Measurements from ENCODE around the gene NAPA. TPM values are rescaled to one million over a fixed set of nuclear protein-coding genes. Genes with fewer than 3 reads are reported as not detected.

NAPA gene
- total RNA-seq, 4 donors from 2014 or later, result 127 to 272 (median 212) TPM

DNA sequence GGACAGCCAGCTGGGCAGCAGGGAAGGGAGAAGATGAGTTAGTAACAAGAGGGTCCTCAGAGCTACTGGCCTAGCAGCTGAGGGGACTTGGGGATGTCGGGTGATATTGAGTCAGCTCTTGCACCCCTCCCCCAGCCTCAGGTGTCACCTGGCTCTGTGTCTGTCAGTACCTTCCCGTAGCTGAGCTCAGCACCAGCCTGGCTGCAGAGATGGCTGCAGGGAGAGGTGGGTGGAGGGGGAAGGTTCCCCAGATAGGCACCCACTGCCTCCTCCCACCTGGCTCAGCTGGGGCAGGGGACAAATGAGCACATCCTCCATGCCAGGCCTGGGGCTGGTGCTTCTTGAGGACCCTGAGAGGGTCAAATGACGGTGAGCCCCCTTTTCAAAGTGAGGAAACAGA lies 24.0 kb downstream of the NAPA start:
- no peak for ATAC-seq
- in situ Hi-C loops (cut with MboI; ENCODE audit: low sequenced_read_pairs in 4 of 4), result no loop called here
- DNase-seq, result no peak
- TF ChIP-seq, protein P1, sequence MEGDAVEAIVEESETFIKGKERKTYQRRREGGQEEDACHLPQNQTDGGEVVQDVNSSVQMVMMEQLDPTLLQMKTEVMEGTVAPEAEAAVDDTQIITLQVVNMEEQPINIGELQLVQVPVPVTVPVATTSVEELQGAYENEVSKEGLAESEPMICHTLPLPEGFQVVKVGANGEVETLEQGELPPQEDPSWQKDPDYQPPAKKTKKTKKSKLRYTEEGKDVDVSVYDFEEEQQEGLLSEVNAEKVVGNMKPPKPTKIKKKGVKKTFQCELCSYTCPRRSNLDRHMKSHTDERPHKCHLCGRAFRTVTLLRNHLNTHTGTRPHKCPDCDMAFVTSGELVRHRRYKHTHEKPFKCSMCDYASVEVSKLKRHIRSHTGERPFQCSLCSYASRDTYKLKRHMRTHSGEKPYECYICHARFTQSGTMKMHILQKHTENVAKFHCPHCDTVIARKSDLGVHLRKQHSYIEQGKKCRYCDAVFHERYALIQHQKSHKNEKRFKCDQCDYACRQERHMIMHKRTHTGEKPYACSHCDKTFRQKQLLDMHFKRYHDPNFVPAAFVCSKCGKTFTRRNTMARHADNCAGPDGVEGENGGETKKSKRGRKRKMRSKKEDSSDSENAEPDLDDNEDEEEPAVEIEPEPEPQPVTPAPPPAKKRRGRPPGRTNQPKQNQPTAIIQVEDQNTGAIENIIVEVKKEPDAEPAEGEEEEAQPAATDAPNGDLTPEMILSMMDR (IDR thresholded peaks at IDR 0.05 in 4 of 5, conservative IDR thresholded peaks at IDR 0.05 in 1 of 5), result no peak
- TF ChIP-seq POLR2A (IDR thresholded peaks at IDR 0.05), result no peak
- intact Hi-C loops (cut with DNase I; ENCODE audit: low total_unique reads), result no loop called here
- Histone ChIP-seq H3K4me3 (no peak overlapping the region), H3K36me3 (peaks cover 0 to 66% of the 10 kb centered on the region in 2 donors), H3K27ac (no peak overlapping the region), H3K27me3 (no peaks in the 10 kb centered on the region), H3K9me3 (no peaks in the 10 kb centered on the region), H3K4me1 (peaks cover 0 to 5% of the 10 kb centered on the region in 2 donors)

DNA sequence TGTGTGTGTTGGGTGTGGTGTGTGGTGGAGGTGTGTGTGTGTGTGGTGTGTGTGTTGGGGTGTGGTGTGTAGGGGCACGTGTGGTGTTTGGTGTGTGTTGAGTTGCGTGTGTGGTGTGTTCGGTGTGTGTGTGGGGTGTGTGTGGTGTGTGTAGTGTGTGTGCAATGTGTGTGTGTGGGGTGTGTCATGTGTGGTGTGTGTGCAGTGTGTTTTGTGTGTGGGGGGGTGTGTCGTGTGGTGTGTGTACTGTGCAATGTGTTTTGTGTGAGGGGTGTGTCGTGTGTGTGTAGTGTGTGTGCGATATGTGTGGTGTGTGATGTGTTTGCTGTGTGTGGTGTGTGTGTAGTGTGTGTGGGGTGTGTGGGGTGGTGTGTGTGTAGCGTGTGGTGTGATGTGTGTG lies 24.8 kb downstream of the NAPA start:
- intact Hi-C loops (cut with DNase I; ENCODE audit: low total_unique reads), result no loop called here
- H3K27me3 ChIP-seq, result no peaks in the 10 kb centered on the region
- TF ChIP-seq POLR2A (IDR thresholded peaks at IDR 0.05), result no peak
- TF ChIP-seq, protein P1 (IDR thresholded peaks at IDR 0.05 in 4 of 5, conservative IDR thresholded peaks at IDR 0.05 in 1 of 5), result no peak
- H3K4me1 ChIP-seq, result peaks cover 0 to 4% of the 10 kb centered on the region in 2 donors
- no peak overlapping the region for H3K27ac ChIP-seq
- in situ Hi-C loops (cut with MboI; ENCODE audit: low sequenced_read_pairs in 4 of 4), result no loop called here
- H3K36me3 ChIP-seq, result peaks cover 0 to 62% of the 10 kb centered on the region in 2 donors
- no peak overlapping the region for H3K4me3 ChIP-seq
- no peak for ATAC-seq
- H3K9me3 ChIP-seq, result no peaks in the 10 kb centered on the region
- DNase-seq, result no peak

DNA sequence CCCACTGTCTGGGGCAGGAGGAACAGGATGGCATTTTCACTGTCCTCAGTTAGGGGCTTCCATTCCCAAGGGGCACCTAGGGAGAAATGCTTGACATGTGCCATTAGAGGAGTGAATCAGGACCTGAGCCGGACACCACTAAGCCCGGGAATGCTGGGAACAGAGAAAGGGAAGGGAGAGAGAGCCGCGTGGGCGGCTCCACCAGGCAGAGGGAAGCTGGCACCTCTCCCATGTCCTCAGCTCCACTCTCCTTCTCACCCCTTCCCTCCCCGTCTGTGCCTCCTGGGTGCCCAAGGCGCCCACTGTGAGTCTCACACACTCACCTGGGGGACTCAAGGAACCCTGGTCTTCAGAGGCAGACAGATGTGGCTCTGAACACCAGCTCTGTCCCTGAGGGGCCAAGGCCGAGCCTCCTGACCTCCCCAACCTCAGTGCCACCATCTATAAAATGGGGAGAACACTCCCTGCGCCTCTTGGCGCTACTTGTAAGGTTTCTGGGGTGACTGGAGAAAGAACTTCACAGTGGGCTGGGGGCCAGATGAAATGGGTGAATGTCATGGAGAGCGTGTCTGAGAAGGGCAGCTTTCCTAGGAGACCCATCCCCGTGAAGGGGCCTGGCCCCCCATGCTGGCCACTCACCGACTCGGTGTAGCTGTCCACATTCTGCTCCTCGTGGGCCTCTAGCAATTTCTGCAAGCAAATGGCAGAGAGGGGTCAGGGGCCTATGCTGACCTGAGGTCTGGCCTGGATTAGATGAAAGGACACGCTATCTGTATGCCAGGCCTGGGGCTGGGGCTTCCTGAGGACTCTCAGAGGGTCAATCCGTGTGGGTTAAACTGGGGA lies 25.6 kb downstream of the NAPA start:
- Histone ChIP-seq H3K4me3 (no peak overlapping the region), H3K27ac (no peak overlapping the region), H3K36me3 (peaks cover 0 to 62% of the 10 kb centered on the region in 2 donors), H3K4me1 (no peaks in the 10 kb centered on the region), H3K27me3 (no peaks in the 10 kb centered on the region), H3K9me3 (no peaks in the 10 kb centered on the region)
- DNase-seq, result no peak
- intact Hi-C loops (cut with DNase I; ENCODE audit: low total_unique reads), result loop anchor here (10.0 kb wide), 1 partner anchor 1584 kb away; the partner anchor contains the start of gene MYPOP
- no peak for TF ChIP-seq POLR2A (IDR thresholded peaks at IDR 0.05)
- TF ChIP-seq, protein P1 (IDR thresholded peaks at IDR 0.05 in 4 of 5, conservative IDR thresholded peaks at IDR 0.05 in 1 of 5), result no peak
- no peak for ATAC-seq
- in situ Hi-C loops (cut with MboI; ENCODE audit: low sequenced_read_pairs in 4 of 4), result no loop called here

DNA sequence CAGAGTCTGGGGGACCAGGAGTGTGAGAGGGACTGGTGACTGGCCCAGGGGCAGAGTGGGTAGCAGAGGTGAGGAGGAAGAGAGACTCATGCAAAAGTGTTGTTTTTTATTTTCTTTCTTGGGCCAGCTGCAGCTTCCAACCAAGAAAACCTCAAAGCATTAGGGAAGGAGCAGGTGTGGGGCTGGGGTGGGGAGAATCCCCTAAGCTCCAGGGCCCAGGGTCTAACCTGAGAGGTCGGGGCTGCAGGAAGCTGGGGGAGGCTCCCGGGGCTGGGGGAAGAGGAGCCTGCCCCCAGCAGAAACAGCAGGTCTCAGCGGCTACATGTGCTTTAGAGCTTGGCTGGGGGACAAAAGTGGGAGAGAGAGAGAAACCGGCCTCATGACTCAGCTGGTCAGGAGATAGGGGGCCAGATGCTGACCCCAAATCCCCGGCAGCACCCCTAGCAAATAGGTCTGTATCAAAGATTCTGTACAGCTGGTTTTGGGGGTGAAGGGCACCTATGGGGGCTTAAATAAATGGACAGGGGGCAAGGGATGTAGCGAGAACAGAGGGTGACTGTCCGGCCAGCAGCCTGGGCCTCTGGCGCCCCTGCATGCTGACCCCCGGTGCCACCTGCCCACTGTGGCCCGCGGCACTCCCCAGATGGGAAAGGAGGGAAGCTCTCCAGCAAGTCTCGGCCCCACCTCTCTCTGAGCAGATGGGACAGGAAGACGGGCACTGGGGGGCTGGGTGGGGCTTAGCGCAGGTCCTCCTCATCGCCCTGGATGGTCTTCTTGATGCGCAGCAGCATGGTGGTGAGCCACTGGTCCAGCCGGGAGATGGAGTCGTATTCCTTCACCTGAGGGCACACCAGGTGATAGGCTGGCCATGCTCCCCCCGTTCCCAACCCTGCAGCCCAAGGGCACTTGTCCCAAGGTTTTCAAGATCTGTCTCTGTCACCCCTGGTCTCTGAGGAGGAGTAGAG lies 27.0 kb downstream of the NAPA start:
- Histone ChIP-seq H3K4me3 (no peak overlapping the region), H3K27ac (no peak overlapping the region), H3K27me3 (no peaks in the 10 kb centered on the region), H3K36me3 (peaks cover 0 to 47% of the 10 kb centered on the region in 2 donors), H3K4me1 (peaks cover 0 to 5% of the 10 kb centered on the region in 2 donors), H3K9me3 (no peaks in the 10 kb centered on the region)
- DNase-seq (no peak), ATAC-seq (no peak)
- intact Hi-C loops (cut with DNase I; ENCODE audit: low total_unique reads), result loop anchor here (10.0 kb wide), 1 partner anchor 1583 kb away; the partner anchor contains the start of gene MYPOP
- in situ Hi-C loops (cut with MboI; ENCODE audit: low sequenced_read_pairs in 4 of 4), result no loop called here
- TF ChIP-seq, protein P1 (IDR thresholded peaks at IDR 0.05 in 4 of 5, conservative IDR thresholded peaks at IDR 0.05 in 1 of 5), result no peak
- TF ChIP-seq POLR2A (IDR thresholded peaks at IDR 0.05), result no peak
